Ovary (tissue), 9 donors: ENCODE measurements around the gene OBSCN. TPM values are rescaled to one million over a fixed set of nuclear protein-coding genes. Genes with fewer than 3 reads are reported as not detected.

Source experiments
- DNase-seq, 5 donors: peaks; one replicate each; pipeline ENCODE4 v3.0.0-alpha.2; 2019 to 2020
- H3K27ac ChIP-seq, 2 donors: fragments of 200-600 bp; one replicate each; pipeline versions ENCODE4 v1.5.1 to v1.8.0; 2019 to 2022
- H3K27me3 ChIP-seq: fragments of 200-600 bp; one replicate; pipeline ENCODE4 v1.8.0; 2022
- H3K36me3 ChIP-seq: fragments of 200-600 bp; sonication (generic); one replicate; pipeline ENCODE4 v1.5.1; 2019
- H3K4me1 ChIP-seq: one replicate; pipeline ENCODE4 v1.8.1; 2013; ENCODE audit warnings: mild to moderate bottlenecking, moderate library complexity; ENCODE audit not compliant: insufficient read depth
- H3K4me3 ChIP-seq: fragments of 200-600 bp; sonication (generic); one replicate; pipeline ENCODE4 v1.5.1; 2017
- H3K9me3 ChIP-seq, 2 donors: fragments of 200-600 bp in 1 of 2; sonication (generic) in 1 of 2; one replicate each; pipeline versions ENCODE4 v1.5.1 to v1.8.1; 2013 to 2019; ENCODE audit warnings: mild to moderate bottlenecking in 1 of 2, moderate library complexity in 1 of 2
- EP300 ChIP-seq: sonication (generic); formaldehyde crosslinking; IDR thresholded peaks from one replicate; pipeline ENCODE4 v1.6.1; 2017; ENCODE audit warnings: antibody characterized with exemption
- POLR2A ChIP-seq: fragments of 450-650 bp; IDR thresholded peaks from one replicate; pipeline ENCODE4 v1.6.1; 2017; ENCODE audit warnings: antibody characterized with exemption, mild to moderate bottlenecking, moderate library complexity
- WGBS, 3 donors: extraction: QIAGEN DNeasy Blood & Tissue Kit in 1 of 3; methylation state at CpG; one replicate each; pipeline versions ENCODE4 v1.1.5 to v1.1.7; 2013 to 2017; 5-methylcytosine and 5-hydroxymethylcytosine counted together
- intact Hi-C, 4 donors: fragments of 100-400 bp; cut with DNase I; formaldehyde crosslinking; loops; one replicate each; pipeline versions ENCODE4 v1.11.0 to v1.15.1; 2022 to 2023
- polyA plus RNA-seq, 2 donors: library from polyadenylated mRNA; stranded (reverse); fragments of 200-250 nt in 1 of 2; fragments of 350-450 nt in 1 of 2; fragmentation: Illumina TruSeq in 1 of 2; extraction: RNeasy Lipid Tissue Mini Kit (QIAGEN cat#74804) in 1 of 2; gene quantifications; one replicate each; pipeline ENCODE4 v1.2.3, GENCODE V29; 2013 to 2014
- total RNA-seq, 7 donors: library from RNA; depleted of rRNA in 2 of 7; stranded (reverse); fragments of >200 nt in 2 of 7; fragmentation: NEBNext Ultra II Directional in 3 of 7; extraction: Animal tissue kit (Norgen Biotek cat#: 25700) in 3 of 7; gene quantifications; one replicate each; pipeline versions ENCODE4 v1.1.0 to v1.2.4, GENCODE V29; 2016 to 2023
- TF ChIP-seq, protein P1 (sequence below), 3 donors: fragments of 450-650 bp in 2 of 3; fragments of 200-600 bp in 1 of 3; IDR thresholded peaks; one replicate each; pipeline versions ENCODE4 v1.5.1 to v1.8.0; 2016 to 2022; ENCODE audit warnings: antibody characterized with exemption in 3 of 3, mild to moderate bottlenecking in 1 of 3
- donor health status: DM: no; HTN: no; CAD: no; lungs with moderate emphysema.
- donor health status: DM: no; HTN: no; CAD: no.
- donor health status: Bipolar disorder and iron deficiency.
- donor health status: DM: yes; HTN: yes; CAD: no.
- donor health status: DM: no; HTN: no; CAD: no.
- donor health status: DM: yes; HTN: yes; CAD: no.

The OBSCN gene
- total and polyA plus RNA-seq, 9 donors = 3.5 to 37.1 (median 29.0) TPM

GRCh38 chr1:228228601-228229074 lies 20.8 kb downstream of the OBSCN start:
- Histone ChIP-seq H3K9me3 (peaks cover 0 to 6% of the 10 kb centered on the region in 2 donors), H3K4me3 (no peak overlapping the region), H3K27me3 (no peaks in the 10 kb centered on the region), H3K4me1 (no peaks in the 10 kb centered on the region), H3K27ac (no peak overlapping the region), H3K36me3 (no peaks in the 10 kb centered on the region)
- WGBS, 3 donors = 70 to 90% (median 89%) methylated on average over 5 of the region's 5 CpGs
- intact Hi-C loops = no loop called here
- no peak for TF ChIP-seq POLR2A
- no peak for TF ChIP-seq EP300
- TF ChIP-seq, protein P1, sequence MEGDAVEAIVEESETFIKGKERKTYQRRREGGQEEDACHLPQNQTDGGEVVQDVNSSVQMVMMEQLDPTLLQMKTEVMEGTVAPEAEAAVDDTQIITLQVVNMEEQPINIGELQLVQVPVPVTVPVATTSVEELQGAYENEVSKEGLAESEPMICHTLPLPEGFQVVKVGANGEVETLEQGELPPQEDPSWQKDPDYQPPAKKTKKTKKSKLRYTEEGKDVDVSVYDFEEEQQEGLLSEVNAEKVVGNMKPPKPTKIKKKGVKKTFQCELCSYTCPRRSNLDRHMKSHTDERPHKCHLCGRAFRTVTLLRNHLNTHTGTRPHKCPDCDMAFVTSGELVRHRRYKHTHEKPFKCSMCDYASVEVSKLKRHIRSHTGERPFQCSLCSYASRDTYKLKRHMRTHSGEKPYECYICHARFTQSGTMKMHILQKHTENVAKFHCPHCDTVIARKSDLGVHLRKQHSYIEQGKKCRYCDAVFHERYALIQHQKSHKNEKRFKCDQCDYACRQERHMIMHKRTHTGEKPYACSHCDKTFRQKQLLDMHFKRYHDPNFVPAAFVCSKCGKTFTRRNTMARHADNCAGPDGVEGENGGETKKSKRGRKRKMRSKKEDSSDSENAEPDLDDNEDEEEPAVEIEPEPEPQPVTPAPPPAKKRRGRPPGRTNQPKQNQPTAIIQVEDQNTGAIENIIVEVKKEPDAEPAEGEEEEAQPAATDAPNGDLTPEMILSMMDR (IDR thresholded peaks at IDR 0.05) = no peak
- no peak for DNase-seq

GRCh38 chr1:228231189-228231588 lies 23.3 kb downstream of the OBSCN start:
- WGBS, 3 donors = 83 to 91% (median 89%) methylated on average over 2 of the region's 2 CpGs
- DNase-seq = no peak
- no peaks in the 10 kb centered on the region for H3K27me3 ChIP-seq

DNA sequence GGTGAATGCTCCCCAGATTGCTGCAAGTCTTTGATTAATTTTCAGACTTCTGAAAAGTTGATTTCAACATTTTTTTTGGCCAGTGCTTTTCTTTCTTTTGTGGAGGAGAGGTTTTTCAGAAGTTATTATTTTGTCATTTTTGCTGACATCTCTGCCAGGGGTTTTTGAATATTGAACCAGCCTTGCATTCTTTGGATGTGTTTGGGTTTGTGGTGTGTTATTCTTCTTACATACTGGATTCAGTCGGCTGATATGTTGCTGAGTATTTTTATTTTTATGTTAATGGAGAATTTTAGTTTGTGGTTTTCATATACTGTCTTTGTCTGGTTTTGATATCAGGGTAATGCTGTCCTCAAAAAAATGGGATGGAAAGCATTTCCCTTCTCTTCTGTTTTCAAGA lies 25.3 kb downstream of the OBSCN start:
- Histone ChIP-seq H3K36me3 (no peaks in the 10 kb centered on the region), H3K9me3 (no peaks in the 10 kb centered on the region), H3K4me1 (no peaks in the 10 kb centered on the region), H3K27me3 (no peaks in the 10 kb centered on the region), H3K27ac (no peak overlapping the region), H3K4me3 (no peak overlapping the region)
- TF ChIP-seq POLR2A = no peak
- no peak for TF ChIP-seq EP300
- TF ChIP-seq, protein P1 (IDR thresholded peaks at IDR 0.05) = no peak
- no peak for DNase-seq
- intact Hi-C loops = no loop called here
- WGBS, 3 donors = 87 to 96% (median 89%) methylated on average over 1 of the region's 1 CpG

More at GRCh38 chr1:228231189-228231588, 23.3 kb downstream of the OBSCN start:
- no peak overlapping the region for H3K27ac ChIP-seq
- TF ChIP-seq EP300 = no peak
- no peak for TF ChIP-seq POLR2A
- TF ChIP-seq, protein P1 (IDR thresholded peaks at IDR 0.05) = no peak
- intact Hi-C loops = no loop called here
- H3K36me3 ChIP-seq = no peaks in the 10 kb centered on the region
- no peaks in the 10 kb centered on the region for H3K4me1 ChIP-seq
- no peak overlapping the region for H3K4me3 ChIP-seq
- no peaks in the 10 kb centered on the region for H3K9me3 ChIP-seq

DNA sequence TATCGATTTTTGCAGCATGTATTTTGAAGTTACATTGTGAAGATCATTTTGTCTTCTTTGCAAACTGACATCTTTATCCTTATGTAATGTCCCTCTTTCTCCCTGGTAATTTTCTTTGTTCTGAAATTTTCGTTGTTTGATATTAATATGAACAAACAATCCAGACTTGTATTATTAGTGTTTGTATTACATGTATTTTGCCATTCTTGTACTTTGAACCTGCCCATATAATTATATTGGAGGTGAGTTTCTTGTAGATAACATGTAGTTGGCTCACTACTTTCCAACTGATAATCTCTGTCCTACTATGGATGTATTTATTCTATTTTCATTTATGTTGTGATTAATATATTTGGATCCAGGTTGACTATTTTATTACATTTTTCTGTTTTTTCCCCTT lies 27.1 kb downstream of the OBSCN start:
- Histone ChIP-seq H3K27me3 (no peaks in the 10 kb centered on the region), H3K4me3 (no peak overlapping the region), H3K27ac (no peak overlapping the region), H3K4me1 (no peaks in the 10 kb centered on the region), H3K9me3 (no peaks in the 10 kb centered on the region), H3K36me3 (no peaks in the 10 kb centered on the region)
- no peak for DNase-seq
- 94 to 97% (median 94%) methylated on average over 2 of the region's 2 CpGs for whole genome bisulfite sequencing, 3 donors
- TF ChIP-seq POLR2A (no peak), EP300 (no peak)
- TF ChIP-seq, protein P1 (IDR thresholded peaks at IDR 0.05) = no peak
- intact Hi-C loops = no loop called here
